ENCODE measurements around the gene ARHGAP4.

ARHGAP4 gene

DNA sequence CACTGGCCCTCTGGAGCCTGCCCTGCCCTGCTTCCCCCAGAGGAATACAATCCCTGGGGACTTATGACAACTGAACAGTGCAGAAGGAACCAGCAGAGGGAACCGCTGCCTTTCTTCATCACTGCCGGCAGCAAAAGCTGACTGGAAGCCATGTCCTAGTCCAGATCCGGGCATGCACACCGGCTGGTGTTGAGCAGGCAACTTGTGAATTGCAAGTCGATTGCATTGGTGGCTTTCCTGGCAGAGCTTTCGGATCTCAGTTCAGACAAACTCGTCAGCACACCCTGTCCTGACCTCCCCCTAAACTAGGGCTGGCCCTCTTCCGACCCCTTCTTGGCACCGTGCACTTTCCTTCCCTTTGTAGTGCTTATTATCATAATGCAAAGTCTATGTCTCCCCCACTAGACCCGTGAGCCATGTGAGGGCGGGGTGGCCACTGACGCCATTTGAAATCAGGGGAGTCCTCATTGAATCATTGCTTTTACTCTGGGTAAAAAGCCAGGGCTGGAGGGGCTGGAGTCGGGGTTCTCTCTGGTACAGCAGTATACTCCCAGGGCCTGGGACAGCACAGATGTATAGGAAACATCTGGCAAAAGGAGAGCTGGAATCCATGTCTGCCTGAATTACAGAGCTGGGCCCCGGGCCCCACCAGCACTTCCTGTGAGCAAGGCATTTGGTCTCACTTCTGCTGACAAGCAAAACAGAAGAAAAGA lies 1.8 kb downstream of the ARHGAP4 start:
- DNase-seq, result peak in 1 of 2 donors; percentile 35

DNA sequence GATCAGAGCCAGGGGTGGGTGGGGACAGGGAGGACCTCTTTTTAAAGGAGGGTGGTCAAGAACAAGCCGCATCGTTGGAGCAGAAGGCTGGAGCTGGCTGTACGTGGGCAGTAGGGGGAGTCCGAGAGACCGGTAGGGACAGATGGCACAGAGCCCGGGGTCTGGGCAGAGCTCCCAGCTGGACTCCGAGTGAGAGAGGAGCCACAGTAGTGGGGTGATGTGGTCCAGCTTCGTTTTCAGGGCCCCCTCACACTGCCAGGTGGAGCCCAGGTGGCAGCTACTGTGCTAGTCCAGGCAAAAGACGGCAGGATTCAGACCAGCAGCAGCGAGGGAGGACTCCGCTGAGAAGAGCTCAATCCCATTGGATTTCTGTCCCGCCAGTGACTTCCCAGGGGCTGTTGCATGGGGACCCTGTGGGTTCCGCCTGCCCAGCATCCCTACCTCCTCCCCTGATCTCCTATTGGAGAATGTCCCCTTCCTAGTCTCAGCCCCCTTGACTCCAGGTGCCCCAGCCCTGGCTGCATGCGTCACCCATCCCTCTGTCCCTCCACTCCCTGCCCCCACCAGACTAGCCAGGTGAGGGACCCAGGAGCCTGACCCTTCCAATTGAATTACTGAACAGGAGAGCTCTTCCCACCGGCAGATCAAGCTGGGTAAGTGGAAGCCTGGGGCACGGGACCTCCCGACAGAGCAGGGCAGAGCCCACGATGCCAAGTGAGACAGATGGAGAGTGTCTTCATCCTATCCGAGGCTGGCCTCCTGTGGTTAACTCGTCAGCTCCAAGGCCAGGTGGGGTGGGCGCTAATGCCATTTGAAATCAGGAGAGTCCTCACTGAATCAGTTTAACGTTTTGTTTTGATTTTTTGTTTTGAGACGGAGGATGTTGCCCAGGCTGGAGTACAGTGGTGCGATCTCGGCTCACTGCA lies 2.9 kb downstream of the ARHGAP4 start:
- DNase-seq, result no peak

DNA sequence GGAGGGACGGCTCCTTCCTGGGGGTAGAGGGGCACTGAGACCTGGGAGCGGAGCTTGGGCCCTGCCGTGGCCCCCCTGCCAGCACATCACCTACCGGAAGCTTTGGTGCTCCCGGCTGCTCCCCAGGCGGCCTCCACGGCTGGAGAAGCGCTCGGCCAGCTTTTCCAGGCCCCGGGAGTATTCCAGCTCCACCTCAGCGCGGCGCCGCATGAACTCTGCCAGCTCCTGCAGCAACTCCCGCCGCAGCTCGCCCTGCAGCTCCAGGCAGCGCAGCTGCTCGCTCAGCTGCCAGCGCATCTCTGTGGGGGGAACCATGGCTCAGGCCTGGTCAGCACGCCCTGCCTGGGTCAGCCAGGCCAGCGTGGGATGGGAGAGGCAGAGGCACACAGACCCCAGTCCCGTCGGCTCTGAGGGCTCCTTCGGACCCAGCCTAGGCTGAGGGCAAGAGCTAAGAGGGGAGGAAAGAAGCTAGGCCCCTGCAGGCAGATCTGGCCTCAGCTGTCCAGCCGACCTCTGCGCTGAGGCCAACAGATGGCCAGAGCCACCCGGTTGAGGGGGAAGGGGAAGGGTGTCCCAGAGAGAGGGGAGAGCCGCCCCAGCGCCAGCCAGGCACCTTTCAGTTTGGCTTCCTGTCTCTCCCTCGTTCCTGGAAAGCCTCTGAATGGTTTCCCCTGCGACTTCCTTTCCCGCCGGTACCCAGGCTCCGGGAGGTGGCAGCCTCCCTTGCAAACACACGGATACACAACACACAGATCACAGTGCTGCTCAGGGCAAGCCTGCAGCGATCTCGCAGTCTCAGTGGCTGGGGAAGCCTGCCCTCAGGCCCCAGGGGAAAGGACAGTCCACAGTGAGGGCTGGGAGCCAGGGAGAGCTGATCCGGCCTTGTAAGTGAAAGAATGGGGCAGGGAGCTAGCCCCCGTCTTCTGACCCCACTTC lies 4.3 kb downstream of the ARHGAP4 start:
- no peak for DNase-seq

DNA sequence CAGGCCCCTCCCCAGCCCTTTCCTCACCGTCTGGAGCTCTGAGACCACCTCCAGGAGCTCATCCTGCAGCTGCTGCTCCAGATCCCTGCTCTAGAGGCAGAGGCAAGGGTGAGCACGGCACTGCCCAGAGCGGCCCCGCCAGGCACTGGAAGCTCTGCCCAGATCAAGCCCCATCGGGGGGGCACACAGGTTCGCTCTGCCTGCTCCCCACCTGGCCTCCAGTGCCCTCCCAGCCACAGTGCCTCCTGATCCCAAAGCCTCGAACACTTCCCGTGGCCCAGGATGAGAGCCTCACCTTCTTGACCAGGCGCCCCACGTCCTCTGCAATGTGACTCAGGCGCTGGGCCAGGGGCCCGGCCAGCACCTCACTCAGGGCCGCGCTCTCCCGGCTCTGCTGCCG lies 5.0 kb downstream of the ARHGAP4 start:
- DNase-seq, result no peak

DNA sequence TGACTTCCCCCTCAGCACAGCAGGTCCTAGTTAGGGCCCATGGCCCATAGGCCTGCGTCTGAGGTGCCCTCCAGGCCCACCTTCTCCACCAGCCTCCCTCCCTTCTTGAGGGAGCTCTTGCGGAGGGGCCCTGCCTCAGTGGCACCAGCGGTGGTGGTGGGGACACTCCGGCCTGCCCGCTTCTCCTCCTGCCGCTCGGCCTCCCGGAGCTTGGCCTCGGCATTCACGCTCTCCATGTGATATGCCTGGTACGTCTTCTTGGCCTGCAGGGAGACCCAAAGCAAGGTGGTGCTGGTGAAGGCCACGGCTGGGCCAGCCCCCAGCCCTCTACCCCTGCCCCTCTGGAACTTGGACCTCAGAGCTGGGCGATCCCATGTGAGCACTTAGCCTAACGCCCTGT lies 5.5 kb downstream of the ARHGAP4 start:
- DNase-seq, result no peak

DNA sequence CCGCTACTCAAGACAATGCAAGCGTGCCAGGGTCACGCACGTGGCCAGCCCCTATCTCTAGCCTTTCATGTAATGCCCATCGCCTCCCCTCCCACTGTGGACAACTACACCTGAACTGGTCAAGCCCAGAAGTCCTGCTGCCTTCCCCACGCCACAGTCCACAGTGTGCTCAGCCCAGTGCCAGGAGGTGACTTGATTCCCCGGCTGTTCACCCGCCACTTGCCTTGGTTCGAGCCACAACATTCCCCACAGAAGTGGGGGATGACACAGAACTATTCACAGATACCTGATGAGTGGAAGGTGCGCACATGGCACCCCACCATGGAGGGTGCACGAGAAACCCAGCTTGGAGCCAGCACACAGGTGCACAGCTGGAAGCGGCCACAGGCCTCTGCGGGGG lies 6.8 kb downstream of the ARHGAP4 start:
- DNase-seq, result no peak

DNA sequence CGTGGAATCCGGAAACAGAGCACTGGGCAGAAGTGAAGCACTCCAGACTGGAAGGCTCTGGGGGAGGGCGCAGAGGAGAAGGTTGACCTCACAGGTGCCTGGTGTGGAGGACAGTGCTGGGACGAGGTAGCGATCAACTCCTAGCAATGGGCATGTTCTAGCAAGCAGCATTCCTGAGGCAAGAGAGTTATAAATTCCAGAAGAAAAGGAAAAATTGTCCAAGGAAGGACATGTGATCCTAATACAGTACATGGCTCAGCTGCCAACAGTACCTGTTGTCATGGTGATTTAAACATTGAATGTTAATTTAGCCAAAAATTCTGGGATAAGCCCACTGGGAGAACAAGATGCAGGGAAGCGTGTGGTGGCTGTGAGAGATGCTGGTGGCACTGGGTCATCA lies 8.2 kb downstream of the ARHGAP4 start:
- no peak for DNase-seq

DNA sequence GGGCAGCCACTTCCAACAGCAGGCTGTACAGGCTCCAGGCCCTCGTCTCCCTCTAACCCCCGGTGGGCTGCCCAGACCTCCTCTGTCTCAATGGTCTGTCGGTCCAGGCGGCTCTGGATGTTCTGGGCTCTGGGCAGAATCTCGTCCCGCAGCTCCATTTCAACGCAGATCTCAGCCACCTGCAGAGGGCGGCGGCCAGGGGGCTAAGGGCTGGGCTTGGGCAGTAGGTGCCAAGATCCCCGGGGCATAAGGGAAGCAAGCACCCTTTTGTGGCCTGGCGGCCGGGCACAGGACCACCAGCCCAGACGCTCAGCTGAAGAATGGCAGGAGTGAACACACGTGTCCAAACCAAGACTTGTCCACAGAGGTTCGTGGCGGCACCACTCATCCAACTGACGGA lies 12.4 kb downstream of the ARHGAP4 start:
- no peak for DNase-seq

DNA sequence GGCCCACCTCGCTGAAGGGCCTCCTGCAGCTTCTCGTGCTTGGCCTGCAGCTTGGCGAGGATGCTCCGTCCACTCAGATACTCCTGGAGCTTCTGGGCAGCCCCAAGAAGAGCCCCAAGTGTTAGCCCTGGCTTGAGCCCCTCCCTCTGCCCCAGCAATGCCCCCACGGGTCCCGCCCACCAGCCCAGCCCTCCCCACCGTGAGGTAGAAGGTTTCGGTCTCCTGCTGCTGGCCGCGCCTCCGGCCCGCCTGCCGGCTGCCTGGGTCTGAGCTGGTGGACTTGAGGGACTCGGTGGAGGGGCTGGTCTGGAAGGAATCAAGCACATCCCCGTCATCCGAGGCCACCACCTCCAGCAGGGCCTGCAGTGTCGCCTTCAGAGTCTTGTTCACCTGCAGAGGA lies 12.9 kb downstream of the ARHGAP4 start:
- no peak for DNase-seq

DNA sequence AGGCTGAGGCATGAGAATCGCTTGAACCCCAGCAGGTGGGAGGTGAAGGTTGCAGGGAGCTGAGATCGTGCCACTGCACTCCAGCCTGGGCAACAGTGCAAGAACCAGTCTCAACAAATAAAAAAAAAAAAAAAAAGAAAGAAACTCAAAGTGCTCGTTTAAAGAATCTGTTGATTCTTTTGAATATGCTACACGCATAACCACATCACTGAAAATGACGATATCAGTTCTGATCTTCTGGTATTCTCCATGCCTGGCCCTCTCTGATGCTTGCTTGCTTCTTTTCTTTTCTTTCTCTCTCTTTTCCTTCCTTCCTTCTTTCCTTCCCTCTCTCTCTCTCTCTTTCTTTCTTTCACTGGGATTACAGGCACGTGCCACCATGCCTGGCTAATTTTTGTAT lies 14.3 kb downstream of the ARHGAP4 start:
- DNase-seq, result no peak

DNA sequence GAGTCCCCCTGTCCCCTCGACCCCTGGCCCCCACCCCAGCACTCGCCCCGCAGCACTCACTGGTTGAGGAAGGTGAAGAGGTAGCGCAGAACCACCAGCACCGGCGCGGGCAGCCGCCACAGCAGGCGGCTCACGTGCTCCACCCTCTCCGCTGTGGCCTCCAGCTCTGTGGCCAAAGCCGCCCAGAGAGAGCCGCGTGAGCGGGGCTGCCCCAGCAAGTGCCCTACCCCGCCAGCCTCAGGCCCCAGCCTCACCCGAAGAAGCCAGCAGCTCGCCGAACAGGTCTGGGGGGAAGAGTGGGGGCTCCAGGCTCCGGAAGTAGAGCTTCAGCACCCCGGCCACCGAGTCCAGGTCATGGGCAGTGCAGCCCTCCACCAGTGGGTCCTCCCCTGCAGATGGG lies 15.6 kb downstream of the ARHGAP4 start:
- no peak for DNase-seq

DNA sequence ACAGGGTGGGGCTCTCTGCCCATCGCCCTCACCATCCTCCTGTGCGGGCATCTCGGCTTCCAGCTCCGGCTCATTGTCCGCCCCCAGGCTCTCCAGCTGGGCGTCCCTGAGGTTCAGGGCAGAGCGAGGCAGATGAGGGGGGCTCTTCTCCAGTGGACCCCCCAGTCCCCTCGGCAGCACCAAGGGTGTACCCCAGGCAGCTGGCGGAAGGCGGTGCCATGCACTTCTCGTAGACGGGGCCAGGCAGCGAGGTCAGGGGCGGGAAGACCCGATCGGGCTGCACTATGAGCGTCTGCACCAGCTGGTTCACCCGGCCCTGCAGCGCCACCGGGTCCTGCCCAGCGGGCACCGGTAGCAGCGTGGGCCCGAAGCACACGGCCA lies 16.1 kb downstream of the ARHGAP4 start:
- DNase-seq, result no peak

DNA sequence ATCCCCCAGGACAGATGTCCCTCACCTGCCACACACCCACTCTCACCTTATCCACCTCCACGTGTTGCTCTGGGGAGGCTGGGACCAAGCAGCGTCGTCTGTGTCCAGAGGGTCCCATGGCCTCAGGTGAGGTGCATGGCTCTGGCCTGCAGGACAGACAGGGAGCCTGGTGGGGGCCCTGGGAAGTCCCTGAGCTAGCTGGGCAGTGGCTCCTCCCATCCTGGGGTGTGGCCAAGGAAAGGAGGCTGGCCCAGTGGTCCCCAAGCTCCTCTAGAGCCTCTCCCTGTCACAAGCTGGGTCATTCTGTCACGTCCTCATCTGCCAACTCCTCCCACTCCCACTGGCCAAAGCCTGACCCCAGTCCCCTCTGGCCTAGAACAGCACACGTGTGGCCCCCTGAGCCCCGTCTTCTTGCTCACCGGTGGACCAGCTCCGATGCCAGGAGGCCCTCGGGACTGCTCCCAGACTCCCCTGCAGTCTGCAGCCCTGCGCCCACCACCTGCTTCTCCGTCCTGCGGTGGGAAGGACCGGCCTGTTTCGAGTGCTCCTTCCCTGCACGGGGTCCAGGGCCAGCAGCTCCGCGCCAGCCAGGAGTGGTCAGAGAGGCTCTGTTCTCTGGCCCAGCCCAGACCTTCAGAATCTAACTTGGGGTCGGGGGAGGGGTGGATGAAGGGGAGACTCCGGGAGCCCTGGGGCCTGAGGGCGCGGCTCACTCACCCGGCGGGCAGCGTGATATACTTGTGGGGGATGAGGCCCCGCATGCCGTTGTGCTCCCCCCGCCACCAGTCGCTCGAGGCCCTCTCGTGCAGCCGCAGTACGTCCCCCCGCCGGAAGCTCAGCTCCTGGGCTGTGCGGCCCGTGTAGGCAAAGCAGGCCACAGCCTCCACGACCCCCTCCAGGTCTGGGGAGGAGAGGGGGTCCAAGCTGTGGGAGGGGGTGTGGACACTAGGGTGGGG lies 16.8 kb downstream of the ARHGAP4 start:
- DNase-seq, result no peak

DNA sequence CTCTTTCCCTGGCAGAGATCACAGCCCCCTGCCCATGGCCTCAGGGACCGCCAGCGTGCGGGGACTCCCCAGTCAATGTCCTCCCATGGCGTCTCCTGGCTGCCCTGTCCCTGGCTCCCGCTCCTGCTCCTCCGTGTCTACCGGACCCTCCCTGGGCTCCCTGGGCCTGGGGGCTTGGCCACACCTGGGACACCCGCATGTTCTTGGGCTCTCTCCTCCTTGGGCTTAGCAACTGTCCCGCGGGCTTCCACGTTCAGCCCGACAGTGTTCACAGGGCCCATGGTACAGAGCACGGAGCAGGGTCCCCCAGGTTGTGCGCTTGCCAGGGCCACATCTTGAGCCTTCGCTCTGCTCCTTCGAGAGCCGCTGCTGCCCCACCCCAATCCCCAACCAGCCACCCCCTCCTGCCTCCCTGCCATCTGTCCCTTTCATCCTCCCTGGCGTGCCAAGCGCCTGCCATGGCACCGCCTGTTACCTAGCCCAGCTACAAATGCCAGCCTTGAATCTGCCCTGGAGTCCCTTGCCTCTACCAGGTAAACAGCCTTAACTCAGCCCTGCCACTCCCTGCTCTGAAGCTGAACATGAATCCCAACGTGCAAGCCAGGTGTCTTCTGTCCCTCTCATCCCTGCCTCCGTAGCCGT lies 17.7 kb downstream of the ARHGAP4 start:
- no peak for DNase-seq

DNA sequence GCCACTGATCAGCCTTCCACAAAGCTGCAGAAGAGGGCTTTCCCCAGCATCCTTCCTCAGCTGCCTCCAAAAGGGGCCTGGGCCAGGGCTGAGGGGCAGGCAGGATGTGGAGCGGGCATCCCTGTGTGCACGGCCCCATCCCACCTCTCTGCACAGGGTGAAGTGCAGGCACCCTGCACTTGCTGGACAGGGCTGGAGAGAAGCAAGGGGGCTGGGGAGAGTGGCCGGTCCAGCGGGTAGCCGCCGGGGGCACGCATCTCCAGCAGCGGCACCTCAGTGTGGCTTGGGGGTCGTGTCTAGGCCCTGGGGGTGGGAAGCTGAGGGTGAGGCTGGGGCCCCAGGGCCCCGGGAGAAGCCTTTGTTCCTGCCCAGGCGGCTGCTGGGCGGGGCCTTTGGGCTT lies 18.6 kb downstream of the ARHGAP4 start:
- no peak for DNase-seq

DNA sequence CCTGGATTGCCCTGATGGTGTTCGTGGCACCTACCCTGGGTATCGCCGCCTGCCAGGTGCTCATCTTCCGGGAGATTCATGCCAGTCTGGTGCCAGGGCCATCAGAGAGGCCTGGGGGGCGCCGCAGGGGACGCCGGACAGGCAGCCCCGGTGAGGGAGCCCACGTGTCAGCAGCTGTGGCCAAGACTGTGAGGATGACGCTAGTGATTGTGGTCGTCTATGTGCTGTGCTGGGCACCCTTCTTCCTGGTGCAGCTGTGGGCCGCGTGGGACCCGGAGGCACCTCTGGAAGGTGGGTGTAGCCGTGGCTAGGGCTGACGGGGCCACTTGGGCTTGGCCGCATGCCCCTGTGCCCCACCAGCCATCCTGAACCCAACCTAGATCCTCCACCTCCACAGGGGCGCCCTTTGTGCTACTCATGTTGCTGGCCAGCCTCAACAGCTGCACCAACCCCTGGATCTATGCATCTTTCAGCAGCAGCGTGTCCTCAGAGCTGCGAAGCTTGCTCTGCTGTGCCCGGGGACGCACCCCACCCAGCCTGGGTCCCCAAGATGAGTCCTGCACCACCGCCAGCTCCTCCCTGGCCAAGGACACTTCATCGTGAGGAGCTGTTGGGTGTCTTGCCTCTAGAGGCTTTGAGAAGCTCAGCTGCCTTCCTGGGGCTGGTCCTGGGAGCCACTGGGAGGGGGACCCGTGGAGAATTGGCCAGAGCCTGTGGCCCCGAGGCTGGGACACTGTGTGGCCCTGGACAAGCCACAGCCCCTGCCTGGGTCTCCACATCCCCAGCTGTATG lies 19.7 kb downstream of the ARHGAP4 start:
- DNase-seq, result no peak

DNA sequence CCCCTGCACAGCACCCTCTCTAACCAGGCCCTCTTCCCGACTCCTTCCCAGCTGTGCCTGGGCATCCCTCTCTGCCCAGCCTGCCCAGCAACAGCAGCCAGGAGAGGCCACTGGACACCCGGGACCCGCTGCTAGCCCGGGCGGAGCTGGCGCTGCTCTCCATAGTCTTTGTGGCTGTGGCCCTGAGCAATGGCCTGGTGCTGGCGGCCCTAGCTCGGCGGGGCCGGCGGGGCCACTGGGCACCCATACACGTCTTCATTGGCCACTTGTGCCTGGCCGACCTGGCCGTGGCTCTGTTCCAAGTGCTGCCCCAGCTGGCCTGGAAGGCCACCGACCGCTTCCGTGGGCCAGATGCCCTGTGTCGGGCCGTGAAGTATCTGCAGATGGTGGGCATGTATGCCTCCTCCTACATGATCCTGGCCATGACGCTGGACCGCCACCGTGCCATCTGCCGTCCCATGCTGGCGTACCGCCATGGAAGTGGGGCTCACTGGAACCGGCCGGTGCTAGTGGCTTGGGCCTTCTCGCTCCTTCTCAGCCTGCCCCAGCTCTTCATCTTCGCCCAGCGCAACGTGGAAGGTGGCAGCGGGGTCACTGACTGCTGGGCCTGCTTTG lies 20.5 kb downstream of the ARHGAP4 start:
- DNase-seq, result no peak

DNA sequence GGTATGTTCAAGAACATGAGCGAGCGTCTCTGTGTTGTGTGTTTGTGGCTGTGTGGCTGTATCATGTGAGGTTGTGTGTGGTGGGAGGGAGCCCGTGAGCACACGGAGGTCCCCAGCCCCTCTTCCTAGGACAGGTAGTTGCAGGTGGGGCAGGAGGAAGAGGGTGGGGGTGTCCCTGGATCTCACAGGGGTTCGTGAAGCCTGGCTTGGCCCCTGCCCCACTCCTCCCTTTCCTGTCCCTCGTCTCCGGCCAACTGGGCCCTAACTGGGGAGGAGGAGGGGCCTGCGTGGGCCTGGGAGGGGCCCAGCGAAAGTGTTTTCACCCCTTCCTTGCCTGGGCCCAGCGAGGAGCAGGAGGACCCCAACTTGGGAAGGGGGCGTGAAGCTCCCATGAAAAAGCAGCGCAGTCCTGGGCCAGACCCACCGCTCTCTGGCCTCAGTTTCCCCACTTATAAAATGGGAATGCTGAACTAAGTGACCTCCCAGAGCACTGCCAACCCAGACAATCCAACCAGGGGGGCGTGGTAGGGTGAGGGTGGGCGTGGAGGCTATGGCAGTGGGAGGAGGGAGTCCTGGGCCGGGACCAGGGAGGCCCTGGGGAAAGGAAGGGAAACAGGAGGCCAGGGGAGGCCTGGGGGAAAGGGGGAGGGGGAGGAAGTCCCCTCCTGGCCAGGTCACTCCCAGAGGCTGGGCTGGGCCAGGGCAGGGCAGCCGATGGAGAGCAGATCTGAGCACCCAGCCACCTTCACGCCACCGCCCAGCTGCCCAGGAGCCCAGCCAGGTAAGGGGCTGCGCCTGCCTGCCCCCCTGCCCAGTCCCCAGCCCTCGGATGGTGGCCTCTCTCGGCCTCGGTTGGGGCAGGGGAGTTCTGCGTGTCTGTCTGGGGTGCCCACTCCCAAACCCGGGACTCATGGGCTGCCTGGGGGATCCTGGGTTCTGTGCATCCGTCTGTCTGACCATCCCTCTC lies 21.8 kb downstream of the ARHGAP4 start, which contains the start of gene AVPR2:
Gene AVPR2, plus strand, starts transcription at position 683 of the 967 bp plus-strand sequence. CDS start 473 bp downstream, outside the sequence.
- DNase-seq, result no peak
